Measurements from ENCODE around the gene HIVEP3.

The HIVEP3 gene

DNA sequence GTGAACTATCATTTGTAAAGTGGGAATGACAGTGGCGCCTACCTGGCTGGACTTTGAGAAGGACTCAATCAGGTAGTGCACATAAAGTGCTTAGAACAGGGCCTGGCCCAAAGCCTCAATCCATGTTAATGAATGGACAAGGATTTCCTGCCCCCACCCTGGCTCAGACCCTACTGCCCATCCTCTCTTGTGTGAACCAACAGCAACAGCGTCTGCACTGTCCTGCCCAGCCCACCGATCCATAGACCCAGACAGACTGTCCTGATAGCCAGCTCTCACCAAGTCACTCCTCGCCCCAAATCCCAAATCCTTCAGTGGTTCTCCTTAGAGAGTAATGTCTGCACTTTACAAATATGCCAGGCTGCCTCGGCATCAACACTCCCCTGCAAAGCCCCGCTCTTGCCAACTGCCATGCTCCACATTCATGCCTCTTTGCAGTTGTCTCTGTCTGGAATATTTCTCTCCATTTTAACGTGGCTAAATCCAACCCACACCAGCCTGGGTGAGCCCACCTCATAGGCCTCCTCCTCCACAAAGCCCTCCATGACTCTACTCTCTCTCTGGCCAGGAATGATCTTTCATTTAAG lies 276.7 kb downstream of the HIVEP3 start:
- DNase-seq = no peak

GRCh38 chr1:41641475-41641814 lies 277.3 kb downstream of the HIVEP3 start:
- no peak for DNase-seq

DNA sequence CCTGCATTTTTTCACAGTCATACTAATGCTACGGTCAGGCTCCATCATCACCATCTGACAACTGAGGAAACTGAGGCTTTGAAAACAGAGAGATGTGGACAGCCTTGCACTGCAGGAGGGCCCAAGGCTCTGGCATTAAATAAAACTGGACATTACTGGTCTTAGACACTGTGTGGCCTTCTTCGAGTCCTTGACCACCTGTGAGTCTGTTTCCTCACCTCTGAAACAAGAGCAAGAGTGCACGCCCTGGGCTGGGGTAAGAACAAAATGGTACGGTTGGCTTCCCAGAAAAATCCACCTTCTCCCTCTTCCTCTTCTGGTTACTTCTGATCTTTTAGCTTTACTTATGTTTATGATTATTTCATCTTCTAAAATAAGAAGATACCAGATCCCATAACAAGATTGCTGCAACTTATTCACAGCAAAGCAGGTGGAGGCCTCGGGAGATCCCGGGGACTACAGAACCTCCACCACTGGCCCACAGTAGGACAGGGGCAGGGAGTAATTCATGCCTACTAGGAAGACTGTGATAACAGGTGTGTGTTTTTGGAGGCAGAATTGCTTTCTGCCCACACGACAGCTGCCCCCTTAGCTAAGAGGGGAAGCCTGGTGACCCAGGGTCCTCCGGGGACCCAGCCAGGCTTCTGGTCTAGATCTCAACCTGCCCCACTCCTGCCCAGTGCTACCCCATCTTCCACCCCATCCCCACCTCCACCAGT lies 277.8 kb downstream of the HIVEP3 start:
- no peak for DNase-seq

GRCh38 chr1:41640141-41640751 lies 278.5 kb downstream of the HIVEP3 start:
- no peak for DNase-seq

- no peak for DNase-seq
Observed at GRCh38 chr1:41639332-41639936, 279.3 kb downstream of the HIVEP3 start.

DNA sequence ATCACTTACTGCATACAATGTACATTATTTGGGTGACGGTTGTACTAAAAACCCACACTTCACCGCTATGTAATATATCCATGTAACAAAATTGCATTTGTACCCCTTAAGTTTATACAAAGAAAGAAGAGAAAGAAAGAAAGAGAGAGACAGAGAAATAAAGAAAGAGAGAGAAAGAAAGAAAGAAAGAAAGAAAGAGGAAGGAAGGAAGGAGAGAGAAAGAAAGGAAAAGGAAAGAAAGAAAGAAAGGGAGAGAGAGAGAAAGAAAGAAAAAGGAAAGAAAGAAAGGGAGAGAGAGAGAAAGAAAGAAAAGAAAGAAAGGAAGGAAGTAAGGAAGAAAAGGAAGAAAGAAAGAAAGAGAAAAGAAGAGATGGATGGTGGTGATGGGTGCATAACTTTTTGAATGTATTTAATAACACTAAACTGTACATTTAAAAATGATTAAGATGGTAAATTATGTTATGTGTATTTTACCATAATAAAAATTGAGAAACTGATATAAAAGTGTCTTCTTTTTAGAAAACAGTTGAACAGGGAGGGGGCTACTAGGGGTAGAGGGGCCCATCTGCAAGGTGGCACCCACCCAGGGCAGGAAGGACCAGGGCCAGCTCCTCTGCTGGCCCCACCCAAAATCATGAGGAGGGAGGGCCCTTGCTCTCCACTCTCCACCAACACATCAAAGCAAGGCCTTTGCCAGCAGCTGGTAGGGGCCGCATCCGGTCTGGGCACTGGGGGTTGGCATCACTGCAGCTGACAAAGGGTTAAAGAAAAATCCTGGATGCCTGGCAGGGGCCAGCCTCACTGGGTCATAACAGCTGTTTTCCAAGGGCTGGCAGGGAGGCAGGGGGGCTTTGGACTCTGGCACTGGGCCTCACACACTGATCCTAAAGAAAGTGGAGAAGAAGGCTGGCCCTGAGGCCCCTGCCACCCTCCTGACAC lies 280.4 kb downstream of the HIVEP3 start:
- DNase-seq = no peak

DNA sequence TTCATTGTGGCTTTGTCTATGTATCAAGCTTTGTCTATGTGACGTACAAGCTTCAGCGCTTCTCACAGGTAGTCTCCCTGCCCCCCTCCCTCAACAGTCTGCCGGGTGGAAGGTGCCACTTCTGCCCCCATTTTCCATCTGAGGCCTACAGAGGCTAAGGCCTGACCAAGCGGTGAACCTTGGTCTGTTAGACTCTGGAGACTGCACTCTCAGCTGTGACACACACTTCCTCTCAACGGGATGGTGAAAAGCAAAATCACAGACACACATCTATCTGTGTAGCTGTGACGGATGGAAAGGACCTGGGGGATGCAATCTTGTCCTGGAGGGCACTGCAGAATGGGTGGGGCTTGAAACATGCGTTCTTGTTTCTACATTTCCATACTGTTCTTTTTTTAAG lies 281.4 kb downstream of the HIVEP3 start:
- no peak for DNase-seq

- no peak for DNase-seq
Observed at GRCh38 chr1:41633764-41634163, 285.0 kb downstream of the HIVEP3 start.

DNA sequence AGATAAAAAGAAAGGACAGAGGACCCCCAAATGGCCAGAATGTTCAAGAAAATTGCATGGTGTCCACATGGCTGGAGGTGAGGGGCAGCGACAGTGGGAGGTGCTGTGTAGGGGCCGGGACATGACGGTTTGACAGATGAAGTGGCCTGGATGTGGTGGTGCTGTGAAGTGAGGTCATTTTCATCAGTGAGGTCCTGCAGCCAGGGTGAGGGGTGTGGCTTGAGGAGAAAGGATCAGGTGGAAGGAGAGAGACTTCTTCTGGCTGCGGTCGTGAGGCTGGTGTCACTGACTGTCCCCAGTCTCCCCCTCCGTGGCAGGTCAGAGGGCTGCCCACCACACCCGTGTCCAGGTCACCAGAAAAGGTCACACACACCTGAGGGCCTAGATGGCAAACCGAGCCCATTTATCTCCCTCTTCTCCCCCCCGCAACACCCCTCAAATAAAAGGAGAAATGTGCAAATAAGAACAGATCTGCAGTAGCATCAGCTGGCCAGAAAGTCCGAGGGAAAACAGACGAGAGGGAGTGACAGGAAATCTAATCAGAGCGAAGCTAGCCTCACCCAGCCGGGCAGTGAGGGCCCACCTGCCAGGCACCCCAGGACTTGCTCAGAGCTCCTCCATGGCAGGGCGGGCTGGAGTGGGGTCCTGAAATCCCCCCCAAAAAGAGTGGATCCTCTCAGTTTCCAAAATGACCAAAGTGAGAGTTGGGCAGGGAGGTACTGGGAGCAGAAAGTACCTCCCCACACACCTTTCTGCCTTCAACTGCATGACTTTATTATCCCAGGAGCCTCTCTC lies 285.7 kb downstream of the HIVEP3 start:
- no peak for DNase-seq

DNA sequence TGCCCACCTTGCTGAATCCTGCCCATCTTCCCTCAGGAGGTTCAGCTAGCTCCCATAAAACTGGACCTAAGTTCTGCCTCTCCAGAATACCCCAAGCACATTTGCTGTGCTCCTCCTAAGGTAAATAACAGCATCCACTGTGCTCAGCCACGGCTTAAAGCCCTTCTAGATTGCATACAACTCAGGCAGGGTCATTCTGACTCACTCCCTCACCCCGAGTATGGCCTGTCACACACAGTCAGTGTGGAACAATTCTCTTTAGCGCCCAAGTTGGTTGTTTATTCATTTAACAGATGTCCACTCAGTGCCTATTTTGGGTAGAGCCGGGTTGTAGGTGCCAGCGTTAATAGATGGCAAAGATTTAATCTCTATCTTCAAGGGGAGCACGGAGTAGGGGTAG lies 286.8 kb downstream of the HIVEP3 start:
- DNase-seq = no peak

- DNase-seq = no peak
Observed at GRCh38 chr1:41631154-41631553, 287.6 kb downstream of the HIVEP3 start.

DNA sequence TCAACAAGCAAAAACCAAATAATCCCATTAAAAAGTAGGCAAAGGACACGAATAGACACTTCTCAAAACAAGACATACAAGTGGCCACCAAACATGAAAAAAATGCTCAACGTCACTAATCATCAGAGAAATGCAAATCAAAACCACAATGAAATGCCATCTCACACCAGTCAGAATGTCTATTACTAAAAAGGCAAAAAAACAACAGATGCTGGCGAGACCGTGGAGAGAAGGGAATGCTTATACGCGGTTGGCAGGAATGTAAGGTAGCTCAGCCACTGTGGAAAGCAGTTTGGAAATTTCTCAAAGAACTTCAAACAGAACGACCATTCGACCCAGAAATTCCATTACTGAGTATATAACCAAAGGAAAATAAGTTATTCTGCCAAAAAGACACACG lies 289.2 kb downstream of the HIVEP3 start:
- DNase-seq = no peak

GRCh38 chr1:41629141-41629540 lies 289.6 kb downstream of the HIVEP3 start:
- no peak for DNase-seq

- DNase-seq = no peak
Observed at GRCh38 chr1:41627491-41628280, 291.0 kb downstream of the HIVEP3 start.

GRCh38 chr1:41626616-41627375 lies 291.9 kb downstream of the HIVEP3 start:
- DNase-seq = no peak

- no peak for DNase-seq
Observed at GRCh38 chr1:41626146-41626545, 292.6 kb downstream of the HIVEP3 start.

- DNase-seq = no peak
Observed at GRCh38 chr1:41623736-41624135, 295.0 kb downstream of the HIVEP3 start.

GRCh38 chr1:41622859-41623732 lies 295.6 kb downstream of the HIVEP3 start:
- DNase-seq = no peak

GRCh38 chr1:41622402-41622801 lies 296.3 kb downstream of the HIVEP3 start:
- no peak for DNase-seq
